HG03025 (cell line): ENCODE results near the gene MYO1C.
"Not testable (repeated sequence)": the region's sequence is repeated elsewhere in the genome, so short reads cannot be mapped to it uniquely, and the experiment has no call there.

Experiments used
- ATAC-seq: cut with Tn5 transposase; IDR thresholded peaks from one replicate; pipeline ENCODE4 v1.9.1; 2021; ENCODE audit warnings: mild to moderate bottlenecking, moderate library complexity; ENCODE audit not compliant: unreplicated experiment, low FRiP score

MYO1C gene

DNA sequence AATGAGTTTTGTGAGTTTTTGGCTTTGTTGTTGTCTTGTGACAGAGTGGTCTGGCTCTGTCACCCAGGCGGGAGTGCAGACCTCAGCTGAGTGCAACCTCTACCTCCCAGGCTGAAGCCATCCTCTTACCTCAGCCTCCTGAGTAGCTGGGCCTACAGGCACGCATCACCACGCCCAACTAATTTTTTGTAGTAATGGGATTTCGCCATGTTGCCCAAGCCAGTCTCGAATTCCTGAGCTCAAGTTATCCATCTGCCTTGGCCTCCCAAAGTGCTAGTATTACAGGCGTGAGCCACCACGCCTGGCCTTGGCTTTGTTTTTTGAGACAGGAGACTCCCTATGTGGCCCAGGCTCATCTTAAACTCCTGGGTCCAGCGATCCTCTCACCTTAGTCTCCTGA, 51.6 kb downstream of the MYO1C start:
- no peak for ATAC-seq

DNA sequence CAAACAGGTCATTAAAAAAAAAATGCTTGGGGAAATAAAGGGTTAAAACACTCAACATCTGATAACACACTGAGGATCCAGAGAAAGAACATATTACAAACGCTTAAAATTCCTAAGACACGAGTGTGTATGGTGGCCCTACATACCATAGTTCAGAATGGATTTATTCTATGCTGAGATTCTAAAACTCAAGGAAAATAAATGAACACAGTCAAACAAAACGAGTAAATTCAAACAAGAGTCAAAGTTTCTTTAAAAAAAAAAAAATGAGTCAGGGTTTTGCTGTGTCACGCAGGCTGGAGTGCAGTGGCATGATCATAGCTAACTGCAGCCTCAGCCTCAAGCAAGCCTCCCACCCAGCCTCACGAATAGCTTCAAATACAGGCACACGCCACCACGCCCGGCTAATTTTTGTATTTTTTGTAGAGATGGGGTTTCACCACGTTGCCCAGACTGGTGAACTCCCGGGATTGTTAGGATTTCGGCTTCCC, 53.8 kb downstream of the MYO1C start:
- ATAC-seq: no peak

DNA sequence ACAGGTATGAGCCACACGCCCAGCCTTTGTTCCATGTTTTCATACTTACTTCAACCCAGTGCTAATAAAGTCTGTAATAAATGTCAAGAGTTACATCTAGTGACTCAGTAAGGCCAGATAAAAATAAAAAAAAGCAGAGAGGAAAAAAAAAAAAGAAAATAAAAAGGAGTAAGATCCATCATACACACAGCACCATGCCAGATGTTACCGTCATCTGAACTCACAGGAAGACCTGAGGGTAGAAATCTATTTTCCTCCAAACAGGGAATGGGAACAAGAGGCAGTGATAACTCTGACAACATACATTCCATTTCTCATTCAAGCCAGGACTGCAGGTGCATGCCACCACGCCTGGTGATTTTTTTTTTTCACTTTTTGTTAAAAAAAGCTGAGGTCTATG, 57.2 kb downstream of the MYO1C start:
- ATAC-seq: no peak

DNA sequence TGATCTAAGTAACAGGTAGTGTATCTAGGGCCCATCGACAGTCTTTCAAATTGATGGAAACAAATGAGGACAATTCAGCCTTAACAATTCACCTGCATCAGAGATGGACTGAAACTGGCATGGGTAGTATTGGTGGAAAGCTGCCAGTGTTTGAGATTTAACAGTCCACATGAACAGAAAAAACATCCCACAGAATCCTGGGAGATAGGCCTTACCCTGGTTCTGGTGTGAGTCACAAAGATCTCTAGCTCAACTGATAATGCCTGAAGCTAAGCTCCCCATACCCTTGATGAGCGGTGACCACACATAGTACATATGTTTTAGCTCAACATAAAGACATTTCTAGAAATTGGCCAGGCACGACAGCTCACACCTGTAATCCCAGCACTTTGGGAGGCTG, 58.3 kb downstream of the MYO1C start:
- ATAC-seq: no peak

DNA sequence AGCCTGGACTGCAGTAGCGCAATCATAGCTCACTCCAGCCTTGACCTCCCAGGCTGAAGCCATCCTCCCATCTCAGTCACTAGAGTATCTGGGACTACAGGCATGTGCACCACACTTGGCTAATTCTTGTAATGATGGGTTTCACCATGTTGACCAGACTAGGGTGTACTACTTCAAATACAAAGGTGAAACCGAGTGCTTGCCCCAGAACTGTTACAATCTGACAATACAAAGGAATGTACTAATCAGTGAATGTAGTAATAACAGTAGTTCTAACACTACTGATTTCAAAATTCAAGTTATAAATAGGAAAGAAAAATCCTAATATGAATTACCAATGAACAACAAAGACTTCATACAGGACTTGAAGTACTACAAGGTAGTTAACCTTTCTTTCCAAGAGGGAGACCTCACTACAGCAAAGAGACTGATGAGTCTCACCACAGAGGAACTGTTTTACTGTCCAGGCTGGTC, 60.8 kb downstream of the MYO1C start:
- ATAC-seq: no peak

DNA sequence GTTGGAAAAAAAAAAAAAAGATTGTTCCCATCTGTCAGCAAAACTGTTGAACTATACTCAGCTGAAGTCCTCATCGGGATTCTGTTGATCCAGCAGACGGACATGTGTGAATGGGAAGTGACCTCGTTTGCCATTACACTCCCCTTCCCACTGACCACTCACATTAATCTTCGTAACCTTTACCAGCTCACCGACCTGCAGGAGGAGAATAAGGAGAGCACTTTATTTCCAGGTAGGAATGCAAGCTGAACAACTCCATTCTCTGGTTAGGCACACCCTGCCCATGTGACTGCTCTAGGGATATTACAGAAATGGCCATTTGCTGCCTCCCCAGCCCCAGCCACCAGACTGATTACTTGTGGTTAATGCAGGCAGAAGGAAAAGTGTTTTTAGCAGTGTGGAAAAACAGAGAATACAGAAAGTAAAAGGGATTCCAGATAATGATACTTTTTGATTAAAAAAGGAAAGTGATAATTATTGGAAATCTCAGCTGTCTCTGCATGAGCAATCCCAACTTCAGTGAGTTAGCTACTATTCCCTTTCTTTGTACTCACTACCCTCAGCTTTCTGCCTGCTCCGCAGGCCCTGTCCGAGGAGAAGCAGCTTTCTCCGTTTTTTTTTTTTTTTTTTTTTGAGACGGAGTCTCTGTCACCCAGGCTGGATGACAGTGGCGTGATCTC, 68.9 kb downstream of the MYO1C start:
- no peak for ATAC-seq

DNA sequence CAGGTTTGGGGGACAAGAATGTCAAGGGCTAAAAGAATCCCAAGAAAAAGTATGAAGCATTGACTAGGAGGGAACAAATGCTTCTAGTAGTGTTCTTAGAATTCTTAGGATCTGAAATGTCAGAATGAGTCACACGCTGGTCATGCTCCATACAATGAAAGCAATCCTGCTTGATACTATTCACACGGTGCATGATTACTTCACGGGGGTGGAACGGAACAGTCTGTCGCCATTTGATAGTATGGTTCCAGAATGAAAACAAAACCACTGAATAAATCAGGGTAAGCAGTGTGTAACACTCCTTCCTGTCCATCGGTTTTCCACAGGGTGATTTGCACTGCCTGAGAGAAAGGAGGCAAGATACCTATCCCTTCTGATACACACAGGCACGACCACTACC, 69.6 kb downstream of the MYO1C start:
- ATAC-seq: no peak

DNA sequence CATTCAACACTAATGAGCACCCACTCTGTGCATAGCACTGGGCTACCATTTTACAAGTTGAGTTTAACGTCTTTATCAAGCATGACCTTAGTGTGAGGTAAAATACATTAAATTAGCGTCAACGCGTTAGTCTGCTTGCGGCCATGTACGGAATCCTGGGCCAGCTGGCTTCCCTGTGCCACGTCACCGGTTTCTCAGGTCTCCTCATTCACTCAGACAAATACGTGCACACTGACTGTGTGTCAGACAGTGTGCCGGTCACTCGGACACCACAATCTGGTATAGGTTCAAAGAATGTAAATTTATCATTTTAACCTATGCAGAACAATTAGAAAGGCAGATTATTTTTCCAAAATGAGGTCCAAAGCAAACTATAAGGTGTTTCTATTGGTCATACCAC, 71.0 kb downstream of the MYO1C start:
- ATAC-seq: no peak

DNA sequence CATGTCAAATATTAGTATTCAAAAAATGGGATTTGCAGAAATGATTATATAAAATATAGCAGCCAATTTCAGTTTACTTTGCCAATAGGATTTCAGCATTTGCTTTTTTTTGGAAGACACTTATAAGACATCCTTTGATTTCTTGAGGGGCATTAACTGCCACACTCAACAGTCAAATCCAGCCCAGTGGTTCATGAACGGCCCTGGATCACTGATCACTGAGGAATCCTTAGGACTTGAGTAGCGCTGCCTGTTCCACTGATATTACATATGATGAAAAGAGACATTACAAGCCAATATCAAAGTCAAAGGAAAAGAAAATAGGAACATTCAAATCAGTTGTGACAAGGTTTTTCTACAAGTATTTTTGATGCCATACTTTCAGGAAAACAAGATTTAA, 71.5 kb downstream of the MYO1C start:
- ATAC-seq: no peak

DNA sequence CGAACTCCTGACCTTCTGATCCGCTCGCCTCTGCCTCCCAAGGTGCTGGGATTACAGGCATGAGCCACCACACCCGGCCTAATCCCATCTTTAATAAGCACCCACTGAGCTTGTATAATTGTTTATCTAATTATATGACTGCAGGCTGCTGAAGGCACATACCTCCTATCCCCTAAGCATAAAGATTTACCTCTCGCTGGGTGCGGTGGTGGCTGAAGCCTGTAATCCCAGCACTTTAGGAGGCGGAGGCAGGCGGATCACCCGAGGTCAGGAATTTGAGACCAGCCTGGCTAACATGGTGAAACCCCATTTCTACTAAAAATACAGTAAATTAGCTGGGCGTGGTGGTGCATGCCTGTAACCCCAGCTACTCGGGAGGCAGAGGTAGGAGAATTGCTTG, 72.3 kb downstream of the MYO1C start:
- no peak for ATAC-seq

DNA sequence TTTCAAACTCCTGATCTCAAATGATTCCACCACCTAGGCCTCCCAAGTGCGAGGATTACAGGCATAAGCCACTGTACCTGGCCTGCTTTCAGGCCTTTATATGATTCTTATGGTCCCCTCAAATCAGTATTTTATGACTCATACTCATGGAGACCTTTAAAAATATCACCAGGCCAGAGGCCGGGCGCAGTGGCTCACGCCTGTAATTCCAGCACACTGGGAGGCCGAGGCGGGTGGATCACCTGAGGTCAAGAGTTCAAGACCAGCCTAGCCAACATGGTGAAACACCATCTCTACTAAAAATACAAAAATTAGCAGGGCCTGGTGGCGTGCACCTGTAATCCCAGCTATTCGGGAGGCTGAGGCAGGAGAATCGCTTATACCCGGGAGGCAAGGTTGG, 74.0 kb downstream of the MYO1C start:
- not testable (repeated sequence) for ATAC-seq

DNA sequence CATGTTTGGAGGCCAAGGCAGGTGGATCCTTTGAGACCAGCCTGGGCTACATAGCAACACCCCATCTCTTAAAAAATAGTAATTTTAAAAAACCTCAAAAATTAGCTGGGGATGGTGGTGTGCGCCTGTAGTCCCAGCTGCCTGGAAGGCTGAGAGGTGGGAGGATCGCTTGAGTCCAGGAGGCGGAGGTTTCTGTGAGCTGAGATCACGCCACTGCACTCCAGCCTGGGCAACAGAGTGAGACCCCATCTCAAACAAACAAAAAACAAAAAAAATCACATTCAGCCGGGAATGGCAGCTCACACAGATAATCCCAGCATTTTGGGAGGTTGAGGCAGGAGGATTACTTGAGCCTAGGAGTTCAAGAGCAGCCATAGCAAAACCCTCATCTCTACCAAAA, 76.1 kb downstream of the MYO1C start:
- no peak for ATAC-seq

DNA sequence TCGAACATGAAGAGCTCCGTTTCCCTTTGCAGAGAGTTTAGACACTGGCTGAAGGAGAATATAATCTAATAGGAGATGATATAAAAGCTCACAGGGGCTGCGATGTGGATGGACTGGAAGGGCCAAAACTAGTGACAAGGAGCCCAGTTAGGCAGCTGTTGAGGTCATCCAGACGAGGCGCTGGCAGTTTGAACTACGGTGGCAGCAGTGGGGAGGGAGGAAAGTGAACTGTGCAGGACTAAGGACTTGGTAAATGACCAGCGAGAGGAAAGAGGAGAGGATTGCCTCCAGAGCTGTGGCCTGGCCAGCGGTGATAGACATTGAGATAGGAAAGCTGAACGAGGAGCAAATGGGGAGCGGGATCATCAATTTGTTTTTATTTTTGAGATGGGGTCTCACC, 77.9 kb downstream of the MYO1C start:
- ATAC-seq: no peak
